ENCODE results near the gene PDE2A. TPM values are rescaled to one million over a fixed set of nuclear protein-coding genes. Genes with fewer than 3 reads are reported as not detected.
"Not testable (repeated sequence)": the region's sequence is repeated elsewhere in the genome, so short reads cannot be mapped to it uniquely, and the experiment has no call there.

The PDE2A gene
- total RNA-seq, 1 donor = 0.36 TPM

- Histone ChIP-seq H3K79me2 (ENCODE audit: insufficient read depth, low read length) (no peaks in the 10 kb centered on the region), H3K4me1 (ENCODE audit: insufficient read depth, low read length) (no peaks in the 10 kb centered on the region), H3K4me3 (ENCODE audit: insufficient read depth, low read length) (no peak overlapping the region), H2AFZ (ENCODE audit: low read length) (no peak overlapping the region), H3K4me2 (ENCODE audit: insufficient read depth, low read length) (no peak overlapping the region), H3K27ac (ENCODE audit: low read depth, low read length) (no peak overlapping the region), H3K9me3 (ENCODE audit: low read depth, low read length) (no peaks in the 10 kb centered on the region), H3K27me3 (ENCODE audit: insufficient read depth, low read length) (peaks cover 38% of the 10 kb centered on the region), H3K36me3 (ENCODE audit: insufficient read depth, low read length) (no peaks in the 10 kb centered on the region), H4K20me1 (ENCODE audit: insufficient read depth, low read length) (no peaks in the 10 kb centered on the region)
- TF ChIP-seq CTCF (IDR thresholded peaks at IDR 0.05; ENCODE audit: extremely low read depth, low read depth, low read length) = no peak
- DNase-seq (ENCODE audit: insufficient read length, low spot score, missing footprints) = no peak
These were observed 117.8 kb downstream of the PDE2A start for GRCh38 chr11:72556433-72556832.

- not testable (repeated sequence) for H3K4me1 ChIP-seq (ENCODE audit: insufficient read depth, low read length); H3K9me3 ChIP-seq (ENCODE audit: low read depth, low read length); H3K4me2 ChIP-seq (ENCODE audit: insufficient read depth, low read length); H2AFZ ChIP-seq (ENCODE audit: low read length); H3K79me2 ChIP-seq (ENCODE audit: insufficient read depth, low read length); H4K20me1 ChIP-seq (ENCODE audit: insufficient read depth, low read length); H3K36me3 ChIP-seq (ENCODE audit: insufficient read depth, low read length); DNase-seq (ENCODE audit: insufficient read length, low spot score, missing footprints); H3K27ac ChIP-seq (ENCODE audit: low read depth, low read length); H3K4me3 ChIP-seq (ENCODE audit: insufficient read depth, low read length)
- peaks cover 38% of the 10 kb centered on the region for H3K27me3 ChIP-seq (ENCODE audit: insufficient read depth, low read length)
These were observed 119.2 kb downstream of the PDE2A start for GRCh38 chr11:72555014-72555522.

- no peaks in the 10 kb centered on the region for H3K4me1 ChIP-seq (ENCODE audit: insufficient read depth, low read length)
- no peak for DNase-seq (ENCODE audit: insufficient read length, low spot score, missing footprints)
- H2AFZ ChIP-seq (ENCODE audit: low read length) = no peak overlapping the region
- TF ChIP-seq CTCF (IDR thresholded peaks at IDR 0.05; ENCODE audit: extremely low read depth, low read depth, low read length) = peak; percentile 38
- no peaks in the 10 kb centered on the region for H3K36me3 ChIP-seq (ENCODE audit: insufficient read depth, low read length)
- H4K20me1 ChIP-seq (ENCODE audit: insufficient read depth, low read length) = no peaks in the 10 kb centered on the region
- no peaks in the 10 kb centered on the region for H3K79me2 ChIP-seq (ENCODE audit: insufficient read depth, low read length)
- no peaks in the 10 kb centered on the region for H3K9me3 ChIP-seq (ENCODE audit: low read depth, low read length)
- H3K4me2 ChIP-seq (ENCODE audit: insufficient read depth, low read length) = no peak overlapping the region
- H3K27me3 ChIP-seq (ENCODE audit: insufficient read depth, low read length) = peaks cover 32% of the 10 kb centered on the region
- no peak overlapping the region for H3K4me3 ChIP-seq (ENCODE audit: insufficient read depth, low read length)
- H3K27ac ChIP-seq (ENCODE audit: low read depth, low read length) = no peak overlapping the region
These were observed 120.5 kb downstream of the PDE2A start for GRCh38 chr11:72553706-72554105.

DNA sequence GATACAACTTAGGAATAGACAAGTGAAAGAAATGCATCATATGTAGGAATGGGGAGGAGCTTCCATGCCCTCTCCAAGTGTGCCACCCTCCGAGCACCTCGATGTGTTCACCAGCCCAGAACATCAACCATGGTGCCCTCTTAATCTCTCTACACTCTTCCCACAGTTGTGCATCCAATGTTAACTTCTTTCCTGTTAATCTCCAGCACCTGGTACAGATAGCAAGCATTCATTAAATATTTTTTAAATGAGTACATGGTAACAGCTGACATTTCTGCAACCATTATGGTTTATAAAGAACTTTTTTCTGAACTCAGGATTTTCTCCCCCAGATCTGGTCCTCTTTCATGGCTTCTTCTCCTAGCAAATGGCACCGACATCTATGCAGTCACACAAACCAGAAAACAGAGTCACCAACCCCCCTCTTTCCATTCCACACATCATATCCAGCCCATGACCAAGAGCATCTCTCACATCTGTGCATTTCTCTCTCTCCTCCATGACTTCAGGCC is 121.8 kb downstream of the PDE2A start:
- H3K4me1 ChIP-seq (ENCODE audit: insufficient read depth, low read length) = no peaks in the 10 kb centered on the region
- H4K20me1 ChIP-seq (ENCODE audit: insufficient read depth, low read length) = no peaks in the 10 kb centered on the region
- DNase-seq (ENCODE audit: insufficient read length, low spot score, missing footprints) = no peak
- H3K79me2 ChIP-seq (ENCODE audit: insufficient read depth, low read length) = no peaks in the 10 kb centered on the region
- no peak overlapping the region for H3K4me2 ChIP-seq (ENCODE audit: insufficient read depth, low read length)
- no peaks in the 10 kb centered on the region for H3K36me3 ChIP-seq (ENCODE audit: insufficient read depth, low read length)
- no peak for TF ChIP-seq CTCF (IDR thresholded peaks at IDR 0.05; ENCODE audit: extremely low read depth, low read depth, low read length)
- H3K9me3 ChIP-seq (ENCODE audit: low read depth, low read length) = no peaks in the 10 kb centered on the region
- peaks cover 30% of the 10 kb centered on the region for H3K27me3 ChIP-seq (ENCODE audit: insufficient read depth, low read length)
- H3K27ac ChIP-seq (ENCODE audit: low read depth, low read length) = no peak overlapping the region
- no peak overlapping the region for H3K4me3 ChIP-seq (ENCODE audit: insufficient read depth, low read length)
- H2AFZ ChIP-seq (ENCODE audit: low read length) = no peak overlapping the region
